ENCODE results near the gene UNC80. TPM values are rescaled to one million over a fixed set of nuclear protein-coding genes. Genes with fewer than 3 reads are reported as not detected.

UNC80 gene
- polyA plus RNA-seq, 1 donor from 2014 or later, result 10.4 TPM

DNA sequence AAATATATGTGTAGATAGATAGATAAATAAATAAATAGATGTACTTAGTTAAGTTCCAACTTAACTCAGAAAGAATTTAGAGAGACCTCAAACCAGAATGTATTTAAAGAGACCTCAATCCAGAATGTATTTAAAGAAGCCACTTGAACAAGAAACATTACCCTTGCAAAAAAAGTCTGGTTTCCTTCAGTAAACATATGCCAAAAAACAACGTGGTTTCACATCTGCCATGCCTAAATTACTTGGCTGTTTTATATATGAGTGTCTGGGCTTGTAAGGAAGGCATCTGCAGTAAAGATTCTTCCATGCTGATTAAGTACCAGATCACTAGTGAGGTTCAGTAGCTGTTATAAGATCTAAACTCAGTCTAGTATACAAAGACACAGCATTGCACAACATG is 201.7 kb downstream of the UNC80 start:
- no peaks in the 10 kb centered on the region for H3K9me3 ChIP-seq (ENCODE audit: low read length)
- no peaks in the 10 kb centered on the region for H3K79me2 ChIP-seq (replicated peaks; ENCODE audit: insufficient read depth, low read length)
- H3K4me3 ChIP-seq (ENCODE audit: low read length), result no peak overlapping the region
- H3K9me2 ChIP-seq (ENCODE audit: insufficient read depth, low read length), result no peaks in the 10 kb centered on the region
- no peak overlapping the region for H3K27ac ChIP-seq (ENCODE audit: low read length)
- H3K4me2 ChIP-seq (ENCODE audit: low read length), result no peak overlapping the region
- H3F3A ChIP-seq (ENCODE audit: insufficient read depth, low read length, poor library complexity, severe bottlenecking), result no peaks in the 10 kb centered on the region
- no peaks in the 10 kb centered on the region for H4K20me1 ChIP-seq (ENCODE audit: insufficient read depth)
- no peak overlapping the region for H3K9ac ChIP-seq (ENCODE audit: low read length)
- H3K36me3 ChIP-seq (ENCODE audit: insufficient read depth, low read length), result no peaks in the 10 kb centered on the region
- no peak for TF ChIP-seq MXI1 (conservative IDR thresholded peaks at IDR 0.05; ENCODE audit: poor library complexity, severe bottlenecking)
- TF ChIP-seq TAF1 (IDR thresholded peaks at IDR 0.05; ENCODE audit: low read depth), result no peak
- TF ChIP-seq, protein P1, sequence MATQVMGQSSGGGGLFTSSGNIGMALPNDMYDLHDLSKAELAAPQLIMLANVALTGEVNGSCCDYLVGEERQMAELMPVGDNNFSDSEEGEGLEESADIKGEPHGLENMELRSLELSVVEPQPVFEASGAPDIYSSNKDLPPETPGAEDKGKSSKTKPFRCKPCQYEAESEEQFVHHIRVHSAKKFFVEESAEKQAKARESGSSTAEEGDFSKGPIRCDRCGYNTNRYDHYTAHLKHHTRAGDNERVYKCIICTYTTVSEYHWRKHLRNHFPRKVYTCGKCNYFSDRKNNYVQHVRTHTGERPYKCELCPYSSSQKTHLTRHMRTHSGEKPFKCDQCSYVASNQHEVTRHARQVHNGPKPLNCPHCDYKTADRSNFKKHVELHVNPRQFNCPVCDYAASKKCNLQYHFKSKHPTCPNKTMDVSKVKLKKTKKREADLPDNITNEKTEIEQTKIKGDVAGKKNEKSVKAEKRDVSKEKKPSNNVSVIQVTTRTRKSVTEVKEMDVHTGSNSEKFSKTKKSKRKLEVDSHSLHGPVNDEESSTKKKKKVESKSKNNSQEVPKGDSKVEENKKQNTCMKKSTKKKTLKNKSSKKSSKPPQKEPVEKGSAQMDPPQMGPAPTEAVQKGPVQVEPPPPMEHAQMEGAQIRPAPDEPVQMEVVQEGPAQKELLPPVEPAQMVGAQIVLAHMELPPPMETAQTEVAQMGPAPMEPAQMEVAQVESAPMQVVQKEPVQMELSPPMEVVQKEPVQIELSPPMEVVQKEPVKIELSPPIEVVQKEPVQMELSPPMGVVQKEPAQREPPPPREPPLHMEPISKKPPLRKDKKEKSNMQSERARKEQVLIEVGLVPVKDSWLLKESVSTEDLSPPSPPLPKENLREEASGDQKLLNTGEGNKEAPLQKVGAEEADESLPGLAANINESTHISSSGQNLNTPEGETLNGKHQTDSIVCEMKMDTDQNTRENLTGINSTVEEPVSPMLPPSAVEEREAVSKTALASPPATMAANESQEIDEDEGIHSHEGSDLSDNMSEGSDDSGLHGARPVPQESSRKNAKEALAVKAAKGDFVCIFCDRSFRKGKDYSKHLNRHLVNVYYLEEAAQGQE (IDR thresholded peaks at IDR 0.05; ENCODE audit: borderline replicate concordance), result no peak
- no peak for TF ChIP-seq RAD21 (conservative IDR thresholded peaks at IDR 0.05)
- TF ChIP-seq, protein P2, sequence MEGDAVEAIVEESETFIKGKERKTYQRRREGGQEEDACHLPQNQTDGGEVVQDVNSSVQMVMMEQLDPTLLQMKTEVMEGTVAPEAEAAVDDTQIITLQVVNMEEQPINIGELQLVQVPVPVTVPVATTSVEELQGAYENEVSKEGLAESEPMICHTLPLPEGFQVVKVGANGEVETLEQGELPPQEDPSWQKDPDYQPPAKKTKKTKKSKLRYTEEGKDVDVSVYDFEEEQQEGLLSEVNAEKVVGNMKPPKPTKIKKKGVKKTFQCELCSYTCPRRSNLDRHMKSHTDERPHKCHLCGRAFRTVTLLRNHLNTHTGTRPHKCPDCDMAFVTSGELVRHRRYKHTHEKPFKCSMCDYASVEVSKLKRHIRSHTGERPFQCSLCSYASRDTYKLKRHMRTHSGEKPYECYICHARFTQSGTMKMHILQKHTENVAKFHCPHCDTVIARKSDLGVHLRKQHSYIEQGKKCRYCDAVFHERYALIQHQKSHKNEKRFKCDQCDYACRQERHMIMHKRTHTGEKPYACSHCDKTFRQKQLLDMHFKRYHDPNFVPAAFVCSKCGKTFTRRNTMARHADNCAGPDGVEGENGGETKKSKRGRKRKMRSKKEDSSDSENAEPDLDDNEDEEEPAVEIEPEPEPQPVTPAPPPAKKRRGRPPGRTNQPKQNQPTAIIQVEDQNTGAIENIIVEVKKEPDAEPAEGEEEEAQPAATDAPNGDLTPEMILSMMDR (IDR thresholded peaks at IDR 0.05; ENCODE audit: poor library complexity, severe bottlenecking), result no peak
- TF ChIP-seq SMC3 (conservative IDR thresholded peaks at IDR 0.05; ENCODE audit: poor library complexity), result no peak
- no peak for TF ChIP-seq EZH2 (IDR thresholded peaks at IDR 0.05; ENCODE audit: borderline replicate concordance, insufficient read depth, low read length, poor library complexity, severe bottlenecking)
- no peak for TF ChIP-seq EP300 (conservative IDR thresholded peaks at IDR 0.05; ENCODE audit: poor library complexity, severe bottlenecking)
- TF ChIP-seq POLR2AphosphoS5 (IDR thresholded peaks at IDR 0.05), result no peak
- no peak overlapping the region for H2AFZ ChIP-seq (ENCODE audit: low read depth, low read length)
- no peaks in the 10 kb centered on the region for H3K27me3 ChIP-seq (ENCODE audit: insufficient read depth, low read depth, low read length)

DNA sequence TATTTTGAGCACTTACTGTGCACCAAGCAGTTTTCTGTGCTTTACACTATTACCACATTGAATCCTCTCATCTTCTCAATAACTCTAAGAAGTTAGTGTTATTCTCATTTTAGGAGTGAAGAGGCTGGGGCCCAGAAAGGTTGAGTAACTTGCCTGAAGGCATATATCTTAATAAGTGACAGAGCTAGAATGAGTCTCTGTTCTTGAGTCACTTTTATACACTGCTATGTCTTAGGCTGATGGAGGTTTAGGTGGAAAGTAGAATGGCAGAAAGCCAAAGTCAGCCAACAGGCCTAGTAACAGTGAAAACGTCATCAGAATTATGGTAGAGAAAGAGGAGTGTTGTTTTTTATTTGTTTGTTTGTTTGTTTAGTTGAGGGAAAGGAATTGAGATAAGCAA is 202.9 kb downstream of the UNC80 start:
- Histone ChIP-seq H3K79me2 (replicated peaks; ENCODE audit: insufficient read depth, low read length) (no peaks in the 10 kb centered on the region), H3K36me3 (ENCODE audit: insufficient read depth, low read length) (no peaks in the 10 kb centered on the region), H3K4me3 (ENCODE audit: low read length) (no peak overlapping the region), H3K4me2 (ENCODE audit: low read length) (no peak overlapping the region), H3K27me3 (ENCODE audit: insufficient read depth, low read depth, low read length) (no peaks in the 10 kb centered on the region), H3K9me3 (ENCODE audit: low read length) (no peaks in the 10 kb centered on the region), H3K27ac (ENCODE audit: low read length) (no peak overlapping the region), H3K9me2 (ENCODE audit: insufficient read depth, low read length) (no peaks in the 10 kb centered on the region), H3K9ac (ENCODE audit: low read length) (no peak overlapping the region), H3F3A (ENCODE audit: insufficient read depth, low read length, poor library complexity, severe bottlenecking) (no peaks in the 10 kb centered on the region), H2AFZ (ENCODE audit: low read depth, low read length) (no peak overlapping the region), H4K20me1 (ENCODE audit: insufficient read depth) (no peaks in the 10 kb centered on the region)
- TF ChIP-seq SMC3 (conservative IDR thresholded peaks at IDR 0.05; ENCODE audit: poor library complexity), result no peak
- no peak for TF ChIP-seq EZH2 (IDR thresholded peaks at IDR 0.05; ENCODE audit: borderline replicate concordance, insufficient read depth, low read length, poor library complexity, severe bottlenecking)
- TF ChIP-seq, protein P1 (IDR thresholded peaks at IDR 0.05; ENCODE audit: borderline replicate concordance), result no peak
- no peak for TF ChIP-seq MXI1 (conservative IDR thresholded peaks at IDR 0.05; ENCODE audit: poor library complexity, severe bottlenecking)
- no peak for TF ChIP-seq EP300 (conservative IDR thresholded peaks at IDR 0.05; ENCODE audit: poor library complexity, severe bottlenecking)
- TF ChIP-seq, protein P2 (IDR thresholded peaks at IDR 0.05; ENCODE audit: poor library complexity, severe bottlenecking), result no peak
- TF ChIP-seq POLR2AphosphoS5 (IDR thresholded peaks at IDR 0.05), result no peak
- no peak for TF ChIP-seq TAF1 (IDR thresholded peaks at IDR 0.05; ENCODE audit: low read depth)
- TF ChIP-seq RAD21 (conservative IDR thresholded peaks at IDR 0.05), result no peak
